Endothelial cell of umbilical vein (primary cell): ENCODE measurements around the gene LPP.

ENCODE experiments used
- EZH2 ChIP-seq: IDR thresholded peaks from 2 replicates; pipeline ENCODE4 v1.6.1; 2012; ENCODE audit warnings: borderline replicate concordance, low read depth, mild to moderate bottlenecking, moderate library complexity, low read length, inconsistent platforms; ENCODE audit not compliant: severe bottlenecking
- FOS ChIP-seq: IDR thresholded peaks from 2 replicates; pipeline ENCODE4 v1.6.1; 2011; ENCODE audit warnings: mild to moderate bottlenecking, low read length, moderate library complexity, borderline replicate concordance; ENCODE audit not compliant: insufficient read depth
- POLR2A ChIP-seq: IDR thresholded peaks from 2 replicates; pipeline ENCODE4 v1.6.1; 2012; ENCODE audit warnings: low read depth, mild to moderate bottlenecking, control low read depth, low read length
- POLR2AphosphoS5 ChIP-seq: IDR thresholded peaks from 2 replicates; pipeline ENCODE4 v1.6.1; 2012; ENCODE audit warnings: low read depth, mild to moderate bottlenecking, control low read depth, low read length, moderate library complexity; ENCODE audit not compliant: insufficient read depth

- TF ChIP-seq FOS (peak; percentile 85), EZH2 (no peak), POLR2A (no peak), POLR2AphosphoS5 (peak; percentile 69)
Measured at GRCh38 chr3:188546835-188547670, 393.1 kb downstream of the LPP start.
